HepG2 (cell line): ENCODE measurements around the gene JAGN1. TPM values are rescaled to one million over a fixed set of nuclear protein-coding genes. Genes with fewer than 3 reads are reported as not detected.

Source experiments
- AKAP8 ChIP-seq: sonication (generic); formaldehyde crosslinking; IDR thresholded peaks from 2 replicates; pipeline ENCODE4 v1.5.1; 2020; ENCODE audit warnings: mild to moderate bottlenecking, missing genetic modification reagents
- ARNT ChIP-seq: fragments of 450-650 bp; IDR thresholded peaks from 2 replicates; pipeline ENCODE4 v1.6.1; 2017
- BHLHE40 ChIP-seq: IDR thresholded peaks from 2 replicates; pipeline ENCODE4 v1.6.1; 2011; ENCODE audit warnings: low read length, improper control_type of control experiment
- CEBPB ChIP-seq: IDR thresholded peaks from 2 replicates; pipeline ENCODE4 v1.6.1; 2011; ENCODE audit warnings: low read depth, low read length, improper control_type of control experiment, borderline replicate concordance
- FOXJ3 ChIP-seq: sonication (generic); formaldehyde crosslinking; IDR thresholded peaks from 2 replicates; pipeline ENCODE4 v1.4.0; 2020; ENCODE audit warnings: missing genetic modification reagents, mild to moderate bottlenecking, borderline replicate concordance
- FUBP1 ChIP-seq: sonication (generic); formaldehyde crosslinking; IDR thresholded peaks from 2 replicates; pipeline ENCODE4 v1.5.1; 2020; ENCODE audit warnings: missing genetic modification reagents, mild to moderate bottlenecking, borderline replicate concordance
- GABPA ChIP-seq, 2 experiments: IDR thresholded peaks; 2 replicates each; pipeline ENCODE4 v1.6.1; 2011 to 2016; ENCODE audit warnings: low read depth in 2 of 2, low read length in 1 of 2, missing biosample characterization in 1 of 2, missing genetic modification characterization in 1 of 2
- HHEX ChIP-seq: IDR thresholded peaks from 2 replicates; pipeline ENCODE4 v1.6.1; 2016; ENCODE audit warnings: control low read depth
- IRF2 ChIP-seq: IDR thresholded peaks from 2 replicates; pipeline ENCODE4 v1.6.1; 2018; ENCODE audit warnings: missing genetic modification reagents, missing compliant biosample characterization
- KDM5B ChIP-seq: sonication (generic); formaldehyde crosslinking; IDR thresholded peaks from 2 replicates; pipeline ENCODE4 v1.4.0; 2020; ENCODE audit warnings: missing genetic modification reagents, mild to moderate bottlenecking, borderline replicate concordance
- KLF13 ChIP-seq: sonication (generic); formaldehyde crosslinking; IDR thresholded peaks from 2 replicates; pipeline ENCODE4 v1.4.0; 2020; ENCODE audit warnings: mild to moderate bottlenecking, missing genetic modification reagents
- LCORL ChIP-seq, 2 experiments: fragments of 450-650 bp in 1 of 2; sonication (generic) in 1 of 2; formaldehyde crosslinking in 1 of 2; IDR thresholded peaks; 2 replicates each; pipeline versions ENCODE4 v1.5.0 to v1.6.1; 2017 to 2020; ENCODE audit warnings: antibody characterized with exemption in 1 of 2, missing genetic modification reagents in 1 of 2
- MAFF ChIP-seq: IDR thresholded peaks from 2 replicates; pipeline ENCODE4 v1.6.1; 2011; ENCODE audit warnings: low read depth, low read length, improper control_type of control experiment
- MAFG ChIP-seq: sonication (generic); formaldehyde crosslinking; IDR thresholded peaks from 2 replicates; pipeline ENCODE4 v1.5.1; 2020; ENCODE audit warnings: mild to moderate bottlenecking, missing genetic modification reagents
- MEF2D ChIP-seq: sonication (generic); formaldehyde crosslinking; IDR thresholded peaks from 2 replicates; pipeline ENCODE4 v1.5.1; 2020; ENCODE audit warnings: mild to moderate bottlenecking, missing genetic modification reagents
- MYNN ChIP-seq: sonication (generic); formaldehyde crosslinking; IDR thresholded peaks from 2 replicates; pipeline ENCODE4 v1.4.0; 2020; ENCODE audit warnings: mild to moderate bottlenecking, low read depth, missing genetic modification reagents
- MZF1 ChIP-seq: sonication (generic); formaldehyde crosslinking; IDR thresholded peaks from 2 replicates; pipeline ENCODE4 v1.8.1; 2023; ENCODE audit warnings: mild to moderate bottlenecking, missing genetic modification reagents, borderline replicate concordance
- RBFOX2 ChIP-seq: fragments of 200-400 bp; formaldehyde crosslinking; IDR thresholded peaks from 2 replicates; pipeline ENCODE4 v1.6.1; 2017; ENCODE audit warnings: low read depth, mild to moderate bottlenecking, low read length
- TEAD3 ChIP-seq: optimal IDR thresholded peaks from 2 replicates; pipeline ENCODE3; 2016; ENCODE audit warnings: borderline replicate concordance
- ZBED4 ChIP-seq: sonication (generic); formaldehyde crosslinking; IDR thresholded peaks from 2 replicates; pipeline ENCODE4 v1.4.0; 2020; ENCODE audit warnings: missing genetic modification reagents, borderline replicate concordance
- ZMYM4 ChIP-seq: sonication (generic); formaldehyde crosslinking; IDR thresholded peaks from 2 replicates; pipeline ENCODE4 v1.8.1; 2023; ENCODE audit warnings: mild to moderate bottlenecking, missing genetic modification reagents
- ZNF253 ChIP-seq: sonication (generic); formaldehyde crosslinking; IDR thresholded peaks from 2 replicates; pipeline ENCODE4 v1.8.0; 2022; ENCODE audit warnings: mild to moderate bottlenecking, missing genetic modification reagents, borderline replicate concordance
- ZNF562 ChIP-seq: sonication (generic); formaldehyde crosslinking; IDR thresholded peaks from 2 replicates; pipeline ENCODE4 v1.8.0; 2022; ENCODE audit warnings: missing genetic modification reagents, borderline replicate concordance
- polyA plus RNA-seq, 8 experiments: library from polyadenylated mRNA; depleted of rRNA in 3 of 8; stranded (reverse) in 7 of 8; unstranded in 1 of 8; fragments of >200 nt; fragmentation: Illumina TruSeq in 4 of 8; extraction: Trizol in 4 of 8; gene quantifications; 2 replicates each; pipeline versions ENCODE4 v1.2.1 to v1.2.3, GENCODE V29; 2011 to 2016; ENCODE audit warnings: low read depth in 4 of 8, missing spikeins in 1 of 8, mixed read lengths in 1 of 8; ENCODE audit not compliant: insufficient read depth in 1 of 8
- total RNA-seq, 5 experiments: library from RNA; depleted of rRNA; stranded (reverse); fragments of >200 nt; fragmentation: Illumina TruSeq; extraction: Trizol; gene quantifications; 2 replicates each; pipeline ENCODE4 v1.2.3, GENCODE V29; 2016; ENCODE audit warnings: low read depth in 1 of 5
- TF ChIP-seq, protein P1 (sequence below): sonication (generic); formaldehyde crosslinking; IDR thresholded peaks from 2 replicates; pipeline ENCODE4 v1.8.1; 2022; ENCODE audit warnings: mild to moderate bottlenecking, missing genetic modification reagents

The JAGN1 gene
- total and polyA plus RNA-seq, 2 of the 13 experiments (the other 11 are each of a cell fraction or from before 2014, with no cell fraction given): 49.9 to 50.9 TPM

DNA sequence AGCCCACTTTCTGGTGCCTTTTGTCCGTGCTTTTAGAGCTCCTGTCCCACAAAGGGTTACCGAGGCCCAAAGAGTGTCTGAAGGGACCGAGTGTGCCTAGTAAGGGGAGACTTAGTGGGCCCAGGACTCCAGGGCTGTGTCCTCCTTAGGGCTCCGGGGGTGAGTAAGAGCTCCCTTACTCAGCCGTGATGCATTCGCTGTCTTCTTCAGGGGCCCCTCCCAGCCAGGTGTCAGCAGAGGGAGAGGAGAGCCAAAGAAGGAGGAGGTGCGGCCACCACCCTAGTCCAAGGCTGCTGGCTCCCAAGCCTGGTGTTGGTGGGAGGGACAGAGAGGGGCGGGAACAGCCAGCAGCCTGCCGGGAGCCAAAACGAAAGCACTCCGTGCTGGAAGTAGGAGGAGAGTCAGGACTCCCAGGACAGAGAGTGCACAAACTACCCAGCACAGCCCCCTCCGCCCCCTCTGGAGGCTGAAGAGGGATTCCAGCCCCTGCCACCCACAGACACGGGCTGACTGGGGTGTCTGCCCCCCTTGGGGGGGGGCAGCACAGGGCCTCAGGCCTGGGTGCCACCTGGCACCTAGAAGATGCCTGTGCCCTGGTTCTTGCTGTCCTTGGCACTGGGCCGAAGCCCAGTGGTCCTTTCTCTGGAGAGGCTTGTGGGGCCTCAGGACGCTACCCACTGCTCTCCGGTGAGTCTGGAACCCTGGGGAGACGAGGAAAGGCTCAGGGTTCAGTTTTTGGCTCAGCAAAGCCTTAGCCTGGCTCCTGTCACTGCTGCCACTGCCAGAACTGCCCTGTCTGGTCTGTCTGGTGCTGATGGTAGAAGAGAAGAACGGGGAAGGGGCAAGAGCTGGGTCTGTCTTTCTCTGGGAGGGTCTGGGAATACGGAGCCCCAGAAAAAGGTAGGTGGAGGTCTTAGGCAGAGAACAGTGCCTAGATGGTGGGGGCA is 26.6 kb downstream of the JAGN1 start, which contains the start of gene IL17RC (continued):
- no peak for TF ChIP-seq CEBPB
- TF ChIP-seq GABPA (IDR thresholded peaks at IDR 0.05; ENCODE audit: low read depth, low read length): no peak
- no peak for TF ChIP-seq GABPA (CRISPR knock-in tag; IDR thresholded peaks at IDR 0.05; ENCODE audit: low read depth)
- no peak for TF ChIP-seq BHLHE40
- TF ChIP-seq MAFG (CRISPR knock-in tag): no peak
- TF ChIP-seq ZNF253 (CRISPR knock-in tag): no peak
- no peak for TF ChIP-seq MZF1 (CRISPR knock-in tag)
- TF ChIP-seq FUBP1 (CRISPR knock-in tag): no peak
- TF ChIP-seq LCORL (IDR thresholded peaks at IDR 0.05): no peak
- peak; percentile 94 for TF ChIP-seq LCORL (CRISPR knock-in tag; IDR thresholded peaks at IDR 0.05)
- no peak for TF ChIP-seq MAFF
- TF ChIP-seq KLF13 (CRISPR knock-in tag): no peak
- TF ChIP-seq MEF2D (CRISPR knock-in tag): peak; percentile 44; the same call in 1 of the 2 replicates
- TF ChIP-seq ZNF562 (CRISPR knock-in tag): no peak
- TF ChIP-seq MYNN (CRISPR knock-in tag): no peak
- no peak for TF ChIP-seq KDM5B
- no peak for TF ChIP-seq AKAP8 (CRISPR knock-in tag)
- no peak for TF ChIP-seq ARNT
- 0 out of 2 replicates have a peak, but pooled peaks have one; percentile 20 for TF ChIP-seq RBFOX2
- TF ChIP-seq FOXJ3: no peak
- TF ChIP-seq IRF2 (CRISPR knock-in tag): peak; percentile 91
- TF ChIP-seq TEAD3: no peak
- no peak for TF ChIP-seq ZMYM4 (CRISPR knock-in tag)
- TF ChIP-seq ZBED4: no peak
- no peak for TF ChIP-seq HHEX
- TF ChIP-seq, protein P1, sequence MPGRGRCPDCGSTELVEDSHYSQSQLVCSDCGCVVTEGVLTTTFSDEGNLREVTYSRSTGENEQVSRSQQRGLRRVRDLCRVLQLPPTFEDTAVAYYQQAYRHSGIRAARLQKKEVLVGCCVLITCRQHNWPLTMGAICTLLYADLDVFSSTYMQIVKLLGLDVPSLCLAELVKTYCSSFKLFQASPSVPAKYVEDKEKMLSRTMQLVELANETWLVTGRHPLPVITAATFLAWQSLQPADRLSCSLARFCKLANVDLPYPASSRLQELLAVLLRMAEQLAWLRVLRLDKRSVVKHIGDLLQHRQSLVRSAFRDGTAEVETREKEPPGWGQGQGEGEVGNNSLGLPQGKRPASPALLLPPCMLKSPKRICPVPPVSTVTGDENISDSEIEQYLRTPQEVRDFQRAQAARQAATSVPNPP (CRISPR knock-in tag): no peak
